Endothelial cell of hepatic sinusoid (primary cell): ENCODE data around the gene MYPN.
"Not testable (repeated sequence)": the region's sequence is repeated elsewhere in the genome, so short reads cannot be mapped to it uniquely, and the experiment has no call there.

Experiments
- in situ Hi-C: cut with HindIII; loops from 2 replicates; pipeline ENCODE4 v1.10.0; 2017; ENCODE audit warnings: low sequenced_read_pairs

The MYPN gene

DNA sequence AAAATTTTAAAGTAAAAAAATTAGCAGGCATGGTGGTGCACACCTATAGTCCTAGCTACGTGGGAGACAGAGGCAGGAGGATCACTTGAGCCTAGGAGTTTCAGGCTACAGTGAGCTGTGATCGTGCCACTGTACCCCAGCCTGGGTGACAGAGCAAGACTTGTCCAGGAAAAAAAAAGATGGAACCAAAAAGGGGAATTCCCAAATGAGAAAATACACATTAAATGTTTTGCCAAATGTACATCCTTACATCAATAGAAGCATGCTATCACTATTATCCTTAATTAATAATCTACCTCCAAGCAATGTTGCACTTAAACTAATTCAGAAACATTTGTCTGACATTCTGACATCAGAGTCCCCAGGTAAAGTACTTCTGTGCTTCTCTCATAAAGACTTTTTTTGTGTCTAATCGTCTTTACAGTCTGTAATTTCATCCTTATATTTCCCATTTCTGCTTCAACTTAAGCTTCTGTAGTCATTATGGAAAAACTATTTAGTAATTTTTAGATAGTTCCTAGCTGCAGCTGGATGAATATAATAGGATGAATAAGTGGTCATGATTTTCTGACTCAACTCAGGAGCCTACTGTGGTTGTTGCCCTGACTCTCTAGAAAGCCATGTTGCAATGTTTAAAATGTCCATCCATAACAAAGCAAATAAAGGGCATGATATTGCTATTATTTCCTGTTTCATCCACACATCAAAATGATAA is 57.7 kb downstream of the MYPN start:
- in situ Hi-C loops: no loop called here

DNA sequence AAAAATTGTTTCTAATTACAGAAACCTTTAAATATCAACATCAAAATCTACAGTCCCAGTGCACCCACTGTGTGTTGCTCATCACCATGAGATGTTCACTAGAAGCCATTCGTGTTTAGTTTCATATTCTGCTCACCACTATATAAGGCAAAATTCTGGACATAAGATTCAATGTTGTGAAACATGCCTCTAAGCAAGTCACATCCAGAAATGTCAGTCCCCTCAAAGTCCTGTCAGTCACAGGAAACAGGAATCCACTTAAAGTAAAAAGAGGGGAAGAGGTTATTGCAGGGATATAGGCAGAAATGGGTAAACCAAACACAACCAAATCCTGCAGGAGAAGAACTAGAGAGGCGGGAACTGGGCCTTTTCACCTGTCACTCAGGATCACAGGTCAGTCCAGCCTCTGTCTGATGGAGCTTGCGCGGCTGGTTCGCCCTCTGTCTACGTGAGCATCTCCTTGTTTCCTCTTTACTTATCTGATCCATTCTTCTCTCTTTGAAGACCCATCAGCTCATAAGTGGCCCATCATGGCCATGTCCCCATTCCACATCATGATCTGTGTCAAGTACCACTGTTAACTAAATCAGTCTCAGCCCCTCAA is 58.4 kb downstream of the MYPN start:
- in situ Hi-C loops: no loop called here

DNA sequence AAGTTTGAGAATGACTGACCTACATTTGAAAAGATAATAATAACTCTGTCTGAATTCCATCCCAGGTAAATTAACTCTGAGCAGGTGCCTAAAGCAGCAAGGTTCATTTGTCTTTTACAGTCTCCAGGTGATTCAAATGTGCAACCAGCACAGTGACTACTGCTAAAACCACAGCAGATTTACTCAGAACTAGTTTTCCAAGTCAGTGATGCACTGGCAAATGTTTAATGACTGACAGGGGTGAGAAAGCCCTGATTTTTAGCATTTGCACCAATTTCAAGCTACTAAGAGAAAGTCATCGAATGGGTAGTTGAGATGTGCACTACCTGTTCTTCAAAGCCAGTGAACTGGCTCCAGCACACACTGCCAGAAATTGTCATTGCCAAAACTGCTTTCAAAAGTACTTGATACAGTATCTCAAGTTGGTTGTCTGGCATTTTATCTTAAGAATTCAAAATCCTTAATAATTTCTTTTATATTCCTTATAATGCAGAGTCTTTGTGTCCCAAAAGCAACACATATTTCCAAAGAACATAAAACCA is 62.3 kb downstream of the MYPN start:
- in situ Hi-C loops: no loop called here

DNA sequence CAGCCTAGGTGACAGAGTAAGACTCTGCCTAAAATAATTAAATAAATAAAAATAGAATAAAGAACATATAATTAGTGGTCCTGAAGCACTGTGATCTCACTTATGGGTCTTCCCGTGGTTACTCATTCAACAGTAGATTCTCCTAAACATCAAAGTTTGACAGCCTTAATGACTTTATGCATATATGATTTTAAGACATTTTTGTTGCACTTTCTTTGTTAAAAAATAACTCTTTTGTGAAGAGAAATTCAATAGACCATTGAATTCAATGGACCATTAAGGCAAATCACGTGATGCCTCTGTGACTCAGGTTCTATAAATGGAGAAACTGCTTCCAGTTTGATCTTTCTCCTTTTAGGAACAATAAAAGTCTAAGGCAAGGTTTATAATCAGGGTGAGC is 63.0 kb downstream of the MYPN start:
- in situ Hi-C loops: no loop called here

DNA sequence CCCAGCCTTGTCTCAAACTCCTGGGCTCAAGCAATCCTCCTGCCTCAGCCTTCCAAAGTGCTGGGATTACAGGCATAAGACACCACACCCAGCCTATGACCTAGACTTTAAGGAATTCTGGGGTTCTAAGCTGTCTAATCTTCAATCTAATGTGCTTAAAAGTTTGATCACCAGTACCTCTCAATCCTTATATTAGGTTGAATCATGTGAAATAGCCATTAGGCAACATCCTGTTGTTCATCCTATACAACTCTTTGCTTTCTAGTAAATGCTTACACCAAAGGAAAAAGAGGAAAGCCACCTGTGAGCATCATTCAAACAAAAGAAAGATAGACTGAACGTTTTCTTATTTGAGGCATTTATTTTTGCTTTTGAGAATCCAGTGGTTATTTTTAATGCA is 66.7 kb downstream of the MYPN start:
- in situ Hi-C loops: no loop called here

DNA sequence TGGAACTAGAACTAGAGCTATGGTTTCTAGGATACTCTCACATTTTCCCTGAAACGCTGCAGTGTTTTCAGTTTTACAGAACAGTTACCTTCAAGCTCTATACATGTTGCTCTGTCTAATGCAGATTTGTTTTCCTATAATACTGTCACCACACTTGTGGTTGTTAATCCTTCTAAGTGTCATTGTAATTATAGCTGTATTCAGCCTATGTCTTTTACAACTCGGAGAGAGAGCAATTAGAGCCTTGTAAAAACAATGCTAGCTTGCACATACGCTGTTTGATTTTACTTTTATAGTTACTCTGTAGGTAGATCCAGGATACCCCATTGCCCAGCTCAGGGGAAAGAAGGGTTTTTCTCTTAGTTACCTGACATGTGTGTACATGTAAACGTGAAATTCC is 67.5 kb downstream of the MYPN start:
- in situ Hi-C loops: no loop called here

DNA sequence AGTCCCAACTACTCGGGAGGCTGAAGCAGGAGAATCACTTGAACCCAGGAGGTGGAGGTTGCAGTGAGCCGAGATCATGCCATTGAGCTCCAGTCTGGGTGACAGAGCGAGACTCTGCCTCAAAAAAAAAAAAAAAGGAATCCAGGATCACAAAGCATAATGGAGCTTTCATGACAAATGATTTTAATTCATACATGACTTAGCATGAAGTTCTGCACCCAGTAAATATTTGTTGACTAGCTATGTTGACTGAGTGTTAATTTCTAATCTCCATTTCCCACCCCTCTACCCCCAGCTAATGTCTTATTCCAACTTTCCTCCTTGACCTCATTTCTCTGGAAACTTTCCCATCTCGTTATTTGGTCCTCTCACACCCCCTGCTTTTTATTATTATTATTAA is 69.3 kb downstream of the MYPN start:
- in situ Hi-C loops: no loop called here

DNA sequence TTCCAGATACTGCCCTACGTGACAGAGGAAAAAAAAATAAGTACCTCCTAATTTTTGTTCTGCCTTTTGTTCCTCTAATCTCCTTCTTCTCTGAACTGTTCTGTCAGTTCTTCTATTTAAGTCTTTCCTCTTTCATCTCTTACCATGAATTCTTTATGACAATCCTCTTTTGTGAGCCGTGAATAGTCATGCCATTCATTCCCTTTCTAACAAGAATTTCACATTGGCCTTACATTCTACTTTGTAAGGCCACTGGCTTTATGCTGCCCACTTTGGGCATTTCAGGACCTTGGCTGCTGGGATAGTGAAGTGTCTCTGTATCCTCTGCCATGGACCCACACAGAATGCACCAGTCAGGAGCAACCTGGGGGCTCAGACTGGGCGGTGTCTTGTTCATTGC is 69.7 kb downstream of the MYPN start:
- in situ Hi-C loops: no loop called here

DNA sequence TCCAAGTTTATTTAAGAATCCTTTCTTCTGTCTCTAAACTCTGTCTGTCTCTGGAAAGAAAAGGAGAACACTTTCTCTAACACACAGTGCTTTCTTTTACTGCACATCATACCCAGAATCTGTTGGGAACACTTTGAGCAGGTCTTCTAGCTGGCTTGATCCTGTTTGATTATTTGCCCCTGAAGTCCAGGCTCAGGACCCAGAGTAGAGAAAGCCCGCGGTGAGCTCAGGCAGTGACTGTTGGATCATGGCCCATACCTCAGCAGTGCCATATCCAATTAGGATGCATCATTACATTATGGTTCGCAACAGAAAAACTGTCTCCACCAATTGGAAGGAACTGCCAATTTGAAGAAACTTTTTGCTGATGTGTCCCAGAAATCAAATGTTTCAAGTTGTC is 71.2 kb downstream of the MYPN start:
- in situ Hi-C loops: no loop called here

DNA sequence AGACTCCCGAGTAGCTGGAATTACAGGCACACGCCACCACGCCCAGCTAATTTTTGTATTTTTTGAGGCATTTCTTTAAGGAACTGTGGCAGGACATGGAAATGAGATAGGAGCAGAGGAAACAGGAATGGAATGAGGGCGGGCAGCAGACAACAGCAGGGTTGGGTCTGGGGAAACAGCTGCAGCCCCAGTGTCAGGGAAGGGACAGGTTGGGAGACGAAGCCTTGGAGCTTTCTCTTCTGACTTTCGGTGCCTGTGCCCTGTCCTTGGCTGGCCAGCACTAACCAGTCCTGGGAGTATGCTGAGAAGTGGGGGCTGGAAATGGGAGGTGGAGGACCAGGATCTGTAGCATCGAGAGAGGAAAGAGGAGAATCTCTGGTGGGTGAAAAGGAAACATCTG is 75.3 kb downstream of the MYPN start:
- in situ Hi-C loops: no loop called here

DNA sequence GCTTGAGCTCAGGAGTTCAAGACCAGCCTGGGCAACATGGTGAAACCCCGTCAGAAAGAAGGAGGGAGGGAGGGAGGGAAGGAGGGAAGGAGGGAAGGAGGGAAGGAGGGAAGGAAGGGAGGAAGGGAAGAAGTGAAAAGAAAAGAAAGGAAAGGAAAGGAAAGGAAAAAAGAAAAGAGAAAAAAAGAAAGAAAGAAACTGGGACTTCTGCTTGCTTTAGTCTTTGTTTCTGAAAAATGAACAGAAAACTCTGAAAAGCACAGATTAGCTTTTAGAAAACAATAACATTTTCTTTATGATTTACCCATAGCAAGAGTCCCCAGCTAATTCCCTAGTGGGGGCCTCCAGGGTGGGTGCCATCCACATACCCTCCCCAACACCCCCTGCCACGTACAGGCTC is 75.8 kb downstream of the MYPN start:
- in situ Hi-C loops: no loop called here

DNA sequence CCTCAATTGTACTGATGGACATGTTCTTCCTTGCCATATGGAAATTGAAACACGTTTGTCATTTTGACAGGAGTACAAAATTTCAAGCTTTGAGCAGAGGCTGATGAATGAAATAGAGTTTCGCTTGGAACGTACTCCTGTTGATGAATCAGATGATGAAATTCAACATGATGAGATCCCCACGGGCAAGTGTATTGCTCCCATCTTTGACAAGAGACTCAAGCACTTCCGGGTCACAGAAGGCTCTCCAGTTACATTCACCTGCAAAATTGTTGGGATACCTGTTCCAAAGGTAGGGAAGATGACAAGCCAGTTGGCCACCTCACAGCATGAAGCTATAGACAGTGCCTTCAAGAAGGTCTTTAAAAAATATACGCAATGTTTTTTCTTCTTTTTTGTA is 79.5 kb downstream of the MYPN start:
- in situ Hi-C loops: no loop called here

DNA sequence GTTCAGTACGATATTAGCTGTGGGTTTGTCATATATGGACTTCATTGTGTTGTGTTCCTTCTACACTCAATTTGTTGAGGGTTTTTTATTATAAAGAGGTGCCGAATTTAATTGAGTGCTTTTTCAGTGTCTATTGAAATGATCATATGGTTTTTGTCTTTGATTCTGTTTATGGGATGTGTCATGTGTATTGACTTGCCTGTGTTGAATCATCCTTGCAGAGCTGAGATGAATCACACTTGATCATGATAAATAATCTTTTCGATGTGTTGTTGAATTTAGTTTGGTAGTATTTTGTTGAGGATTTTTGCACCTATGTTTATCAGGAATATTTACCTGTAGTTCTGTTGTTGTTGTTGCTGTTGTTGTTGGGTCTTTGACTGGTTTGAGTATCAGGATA is 82.8 kb downstream of the MYPN start:
- in situ Hi-C loops: no loop called here

DNA sequence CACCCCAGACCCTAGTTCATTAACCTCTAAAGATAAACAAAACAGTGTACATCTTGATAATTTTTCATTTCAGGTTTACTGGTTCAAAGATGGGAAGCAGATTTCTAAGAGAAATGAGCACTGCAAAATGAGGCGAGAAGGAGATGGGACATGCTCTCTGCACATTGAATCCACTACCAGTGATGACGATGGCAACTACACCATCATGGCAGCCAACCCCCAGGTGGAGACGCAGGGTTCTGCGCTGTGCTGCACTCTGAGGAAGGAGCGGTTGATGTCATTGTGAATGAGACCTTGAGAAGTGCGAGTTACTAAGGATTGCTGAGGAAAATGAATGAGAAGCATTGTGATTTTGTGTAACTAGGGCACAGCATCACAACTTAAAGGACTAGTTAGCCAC is 85.0 kb downstream of the MYPN start:
- in situ Hi-C loops: no loop called here

DNA sequence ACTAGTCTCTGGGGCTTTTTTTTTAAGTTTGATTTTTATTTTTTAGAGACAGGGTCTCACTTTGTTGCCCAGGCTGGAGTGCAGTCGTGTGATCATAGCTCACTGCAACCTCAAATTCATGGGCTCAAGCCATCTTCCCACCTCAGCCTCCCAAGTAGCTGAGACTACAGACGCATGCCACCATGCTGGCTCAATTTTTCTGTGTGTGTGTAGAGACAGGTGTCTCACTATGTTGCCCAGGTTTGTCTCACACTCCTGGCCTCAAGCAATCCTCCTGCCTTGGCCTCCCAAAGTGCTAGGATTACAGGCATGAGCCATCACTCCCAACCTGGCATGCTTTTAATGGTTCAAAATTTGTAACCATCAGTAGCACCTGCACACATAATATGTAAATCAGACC is 86.5 kb downstream of the MYPN start:
- in situ Hi-C loops: not testable (repeated sequence)

DNA sequence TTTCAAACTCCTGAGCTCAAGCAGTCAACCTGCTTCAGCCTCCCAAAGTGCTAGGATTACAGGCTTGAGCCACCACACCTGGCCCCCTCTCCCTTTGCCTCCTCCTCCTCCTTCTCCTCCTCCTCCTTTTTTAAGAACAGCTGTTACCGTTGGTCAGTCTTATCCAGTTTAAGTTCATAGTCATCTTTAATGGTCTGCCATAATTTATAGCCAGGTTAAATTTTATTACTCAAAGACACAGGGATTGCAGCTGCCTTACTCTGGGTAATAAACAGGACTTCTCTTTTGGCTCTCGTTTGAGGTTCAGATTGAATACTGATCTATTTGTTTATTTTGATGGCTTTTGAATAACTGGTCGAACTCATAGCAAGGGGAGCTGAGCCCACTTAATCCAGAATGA is 87.4 kb downstream of the MYPN start:
- in situ Hi-C loops: no loop called here

DNA sequence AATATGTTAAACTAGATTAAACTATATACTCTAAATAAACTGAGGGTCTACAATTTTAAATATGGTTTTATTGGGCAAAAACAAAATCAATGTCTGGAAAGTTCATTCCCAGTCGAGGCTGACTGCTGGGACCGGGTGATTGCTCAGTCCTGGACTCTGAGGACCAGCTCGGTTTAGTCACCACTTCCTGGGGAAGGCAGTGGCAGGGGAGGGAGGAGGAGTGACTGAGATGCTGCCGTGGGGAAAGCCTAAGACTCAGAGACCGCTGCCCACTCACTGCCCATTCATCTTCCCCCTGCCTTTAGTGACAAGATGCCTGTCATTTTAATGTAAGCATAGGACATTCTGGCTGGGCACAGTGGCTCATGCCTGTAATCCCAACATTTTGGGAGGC is 93.7 kb downstream of the MYPN start:
- in situ Hi-C loops: no loop called here

DNA sequence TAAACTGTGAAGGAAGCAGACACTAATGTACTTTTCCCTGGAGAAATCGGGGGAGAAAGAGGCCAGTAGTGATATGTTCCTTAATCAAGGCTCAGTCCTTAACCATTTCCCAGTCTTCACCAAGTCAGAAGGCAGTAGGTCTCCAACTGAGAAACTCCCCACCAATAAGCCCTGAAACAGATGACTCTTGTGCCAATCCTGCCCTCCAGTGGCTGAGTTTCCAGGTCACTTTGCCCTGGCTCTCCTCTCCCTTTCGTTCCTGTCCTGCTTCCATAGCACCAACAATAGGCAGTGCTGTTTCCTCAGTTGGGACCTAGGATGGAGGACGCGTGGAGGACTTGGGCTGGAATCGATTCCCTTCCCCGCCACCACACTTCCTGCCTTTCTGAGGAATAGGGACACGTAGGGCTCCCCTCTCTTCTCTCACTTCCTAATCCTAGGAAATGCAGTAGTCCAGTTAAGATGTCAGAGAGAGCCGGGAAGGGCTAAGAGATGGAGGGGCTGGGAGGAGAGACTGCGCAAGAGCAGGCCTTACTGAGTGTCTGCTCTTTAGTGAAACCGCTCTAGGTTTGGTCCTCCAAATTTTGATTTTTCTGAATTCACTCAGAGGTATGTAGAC is 99.2 kb downstream of the MYPN start:
- in situ Hi-C loops: no loop called here

DNA sequence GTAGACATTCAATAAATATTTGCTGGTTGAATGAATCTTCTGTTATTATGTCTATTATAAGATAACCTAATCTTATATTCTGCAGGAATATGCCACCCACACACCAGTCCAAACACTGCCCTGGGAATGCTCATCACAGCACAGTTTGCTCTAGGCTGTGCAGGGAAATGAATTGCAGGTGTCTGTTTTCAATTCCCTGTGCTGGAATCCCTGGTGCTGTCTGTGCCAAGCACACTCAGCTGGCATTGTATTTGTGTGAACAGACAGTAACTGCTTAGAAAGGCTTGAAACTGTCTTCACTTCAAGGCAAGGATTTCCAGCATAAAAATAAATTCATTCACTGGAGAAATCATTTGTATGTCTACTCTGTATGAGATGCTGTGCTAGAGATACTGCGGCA is 102.4 kb downstream of the MYPN start:
- in situ Hi-C loops: no loop called here

DNA sequence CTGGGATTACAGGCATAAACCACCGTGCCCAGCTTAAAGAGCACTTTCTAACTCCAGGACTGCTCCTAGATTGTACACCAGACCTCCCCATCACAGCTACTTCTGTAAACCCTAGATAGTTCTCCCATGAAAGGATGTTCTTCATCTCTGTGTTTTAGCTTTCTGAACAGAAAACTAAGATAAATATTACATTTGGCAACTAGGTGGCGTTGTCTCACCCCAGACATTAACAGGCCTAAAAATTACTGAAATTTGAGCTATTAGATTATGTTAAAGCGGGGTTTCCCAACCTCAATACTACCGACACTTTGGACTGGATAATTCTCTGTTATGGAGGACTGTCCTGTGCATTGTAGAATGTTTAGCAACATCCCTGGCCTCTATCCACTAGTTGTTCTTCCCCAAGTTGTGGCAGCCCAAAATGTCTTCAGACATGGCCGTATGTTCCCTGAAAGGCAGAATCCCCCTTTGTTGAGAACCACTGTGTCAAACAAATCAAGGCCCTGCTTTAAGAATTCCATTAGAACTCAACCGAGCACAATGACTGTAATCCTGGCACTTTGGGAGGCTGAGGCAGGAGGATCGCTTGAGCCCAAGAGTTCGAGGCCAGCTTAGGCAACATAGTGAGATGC is 103.5 kb downstream of the MYPN start:
- in situ Hi-C loops: no loop called here

DNA sequence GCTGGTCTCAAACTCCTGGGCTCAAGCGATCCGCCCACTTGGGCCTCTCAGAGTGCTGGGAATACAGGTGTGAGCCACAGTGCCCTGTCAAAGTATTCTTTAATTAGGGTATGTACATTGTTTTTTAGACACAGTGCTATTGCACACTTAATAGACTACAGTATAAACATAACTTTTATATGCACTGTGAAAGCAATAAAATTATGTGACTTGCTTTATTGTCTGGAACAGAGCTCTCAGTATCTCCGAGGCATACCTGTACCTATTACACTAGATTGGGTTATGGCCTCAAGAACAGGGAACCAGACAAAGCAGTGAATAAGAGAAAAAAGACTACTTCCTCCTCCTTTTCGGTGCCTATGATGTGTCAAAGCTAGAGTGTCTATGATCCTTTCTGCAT is 109.5 kb downstream of the MYPN start:
- in situ Hi-C loops: no loop called here

DNA sequence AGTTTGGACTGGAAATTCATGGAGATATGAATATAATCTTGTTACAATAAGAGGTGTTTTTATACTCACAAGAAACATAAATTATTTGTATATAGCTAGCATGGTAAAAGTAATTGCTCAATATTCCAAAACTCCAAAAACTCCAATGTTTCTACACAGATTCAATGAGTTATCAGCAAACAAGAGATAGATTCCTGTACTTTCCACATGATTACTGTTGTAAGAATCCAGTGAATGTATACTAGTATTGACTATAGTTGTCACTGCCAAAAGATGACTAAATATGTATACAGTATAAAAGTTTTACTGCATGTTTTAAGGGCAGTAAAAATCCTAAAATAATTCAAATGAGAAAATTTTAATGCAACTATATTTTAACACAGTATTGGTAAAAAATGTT is 111.9 kb downstream of the MYPN start:
- in situ Hi-C loops: no loop called here
